ENCODE results near the gene EPHA2. TPM values are rescaled to one million over a fixed set of nuclear protein-coding genes. Genes with fewer than 3 reads are reported as not detected.

Gene EPHA2
- total and polyA plus RNA-seq, 2 donors (not counting 3 experiments of a cell fraction or from before 2014, with no cell fraction given): 141 to 147 TPM

DNA sequence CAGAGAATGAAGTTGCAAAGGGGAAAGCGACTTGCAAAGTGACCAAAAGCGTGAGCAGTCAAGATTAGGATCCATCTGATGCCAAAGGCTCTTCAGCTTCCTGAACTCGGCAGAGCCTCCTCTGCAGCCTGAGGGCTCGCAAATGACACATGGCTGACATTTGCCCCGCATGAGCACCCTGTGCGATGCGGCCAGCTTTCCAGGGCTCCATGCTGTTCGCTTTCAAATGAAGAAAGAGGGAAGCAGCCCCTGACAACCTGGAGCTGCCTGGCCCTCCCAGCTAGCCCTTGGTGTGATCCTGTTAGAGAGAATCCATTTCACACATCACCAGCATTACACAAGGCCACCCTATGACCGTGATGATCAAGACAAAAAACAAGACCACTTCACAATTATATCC, 62.3 kb downstream of the EPHA2 start:
- no peak overlapping the region for H3K27ac ChIP-seq (ENCODE audit: insufficient read depth, low read depth, low read length)
- dilution Hi-C loops (cut with MboI; ENCODE audit: extremely low pct_ligation_motif_present, low sequenced_read_pairs): no loop called here
- H3K27me3 ChIP-seq (ENCODE audit: control insufficient read depth in 2 of 2, insufficient read depth in 2 of 2, low read length in 2 of 2): peaks cover 0 to 5% of the 10 kb centered on the region in 2 experiments
- no peak for FAIRE-seq
- intact Hi-C loops (cut with micrococcal nuclease): no loop called here
- H3K9ac ChIP-seq (replicated peaks; ENCODE audit: extremely low read depth, insufficient read depth, low read length): no peak overlapping the region
- BruUV-seq (replicated peaks): no TSS peak
- no peak for DNase-seq (ENCODE audit: low read depth, low spot score)
- POLR2A ChIA-PET: no interaction called here
- H3K36me3 ChIP-seq (ENCODE audit: control insufficient read depth in 2 of 2, extremely low read depth in 1 of 2, insufficient read depth in 2 of 2, low read length in 2 of 2): no peaks in the 10 kb centered on the region
- H3K4me3 ChIP-seq (replicated peaks in 1 of 3; ENCODE audit: insufficient read depth in 1 of 3, low read depth in 1 of 3, low read length in 3 of 3): no peak overlapping the region
- TF ChIP-seq, protein P1, sequence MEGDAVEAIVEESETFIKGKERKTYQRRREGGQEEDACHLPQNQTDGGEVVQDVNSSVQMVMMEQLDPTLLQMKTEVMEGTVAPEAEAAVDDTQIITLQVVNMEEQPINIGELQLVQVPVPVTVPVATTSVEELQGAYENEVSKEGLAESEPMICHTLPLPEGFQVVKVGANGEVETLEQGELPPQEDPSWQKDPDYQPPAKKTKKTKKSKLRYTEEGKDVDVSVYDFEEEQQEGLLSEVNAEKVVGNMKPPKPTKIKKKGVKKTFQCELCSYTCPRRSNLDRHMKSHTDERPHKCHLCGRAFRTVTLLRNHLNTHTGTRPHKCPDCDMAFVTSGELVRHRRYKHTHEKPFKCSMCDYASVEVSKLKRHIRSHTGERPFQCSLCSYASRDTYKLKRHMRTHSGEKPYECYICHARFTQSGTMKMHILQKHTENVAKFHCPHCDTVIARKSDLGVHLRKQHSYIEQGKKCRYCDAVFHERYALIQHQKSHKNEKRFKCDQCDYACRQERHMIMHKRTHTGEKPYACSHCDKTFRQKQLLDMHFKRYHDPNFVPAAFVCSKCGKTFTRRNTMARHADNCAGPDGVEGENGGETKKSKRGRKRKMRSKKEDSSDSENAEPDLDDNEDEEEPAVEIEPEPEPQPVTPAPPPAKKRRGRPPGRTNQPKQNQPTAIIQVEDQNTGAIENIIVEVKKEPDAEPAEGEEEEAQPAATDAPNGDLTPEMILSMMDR (IDR thresholded peaks at IDR 0.05; ENCODE audit: extremely low read depth in 1 of 2, insufficient read depth in 1 of 2, low read depth in 1 of 2, low read length in 2 of 2): no peak
- no peaks in the 10 kb centered on the region for H3K4me1 ChIP-seq (ENCODE audit: control insufficient read depth, extremely low read depth, insufficient read depth, low read length)
- no peak overlapping the region for H3K4me2 ChIP-seq (ENCODE audit: insufficient read depth, low read length)
- no peak overlapping the region for H2AFZ ChIP-seq (ENCODE audit: low read depth, low read length)
- H3K9me1 ChIP-seq (replicated peaks; ENCODE audit: control insufficient read depth, extremely low read depth, insufficient read depth, low read length): no peaks in the 10 kb centered on the region
- H3K79me2 ChIP-seq (ENCODE audit: control insufficient read depth, insufficient read depth, low read length): no peaks in the 10 kb centered on the region
- no peaks in the 10 kb centered on the region for H3K9me3 ChIP-seq (replicated peaks; ENCODE audit: control insufficient read depth, insufficient read depth, low read length)
- CTCF ChIA-PET: interaction anchor here (1.6 to 2.1 kb wide), 2 partner anchors 10 to 15 kb away, joined by 10 to 16 read pairs; no protein-coding TSS in a partner anchor
- no peaks in the 10 kb centered on the region for H4K20me1 ChIP-seq (replicated peaks; ENCODE audit: control insufficient read depth, extremely low read depth, insufficient read depth, low read length)

DNA sequence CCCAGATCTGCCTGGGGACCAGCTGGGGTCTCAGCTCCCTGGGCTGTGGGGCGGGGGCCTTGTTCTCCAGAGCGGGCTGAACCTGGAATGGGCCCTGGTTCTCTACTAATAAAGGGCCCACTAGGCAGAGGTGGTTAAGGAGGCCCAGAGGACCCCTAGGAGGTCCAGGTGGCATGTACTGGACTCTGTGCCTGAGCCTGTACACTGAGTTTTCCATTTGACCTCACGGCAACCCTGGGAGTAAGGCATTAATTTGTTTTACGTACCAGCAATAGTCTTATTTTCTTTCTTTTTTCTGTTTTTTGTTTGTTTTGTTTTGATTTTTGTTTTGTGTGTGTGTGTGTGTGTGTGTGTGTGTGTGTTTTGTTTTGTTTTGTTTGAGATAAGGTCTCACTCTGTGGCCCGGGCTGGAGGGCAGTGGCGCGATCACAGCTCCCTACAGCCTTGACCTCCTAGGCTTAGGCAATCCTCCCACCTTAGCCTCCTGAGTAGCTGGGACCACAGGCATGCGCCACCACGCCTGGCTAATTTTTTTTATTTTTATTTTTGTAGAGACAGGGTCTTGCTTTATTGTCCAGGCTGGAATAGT, 62.9 kb downstream of the EPHA2 start:
- no peak for FAIRE-seq
- intact Hi-C loops (cut with micrococcal nuclease) (no loop called here), dilution Hi-C loops (cut with MboI; ENCODE audit: extremely low pct_ligation_motif_present, low sequenced_read_pairs) (no loop called here)
- no TSS peak for BruUV-seq (replicated peaks)
- ChIA-PET POLR2A (no interaction called here), CTCF (interaction anchor here (0.9 to 2.1 kb wide), 3 partner anchors 10 to 26 kb away, joined by 3 to 16 read pairs (median 10); no protein-coding TSS in a partner anchor)
- Histone ChIP-seq H2AFZ (ENCODE audit: low read depth, low read length) (no peak overlapping the region), H3K27me3 (ENCODE audit: control insufficient read depth in 2 of 2, insufficient read depth in 2 of 2, low read length in 2 of 2) (peaks cover 0 to 5% of the 10 kb centered on the region in 2 experiments), H3K4me3 (replicated peaks in 1 of 3; ENCODE audit: insufficient read depth in 1 of 3, low read depth in 1 of 3, low read length in 3 of 3) (no peak overlapping the region), H3K4me2 (ENCODE audit: insufficient read depth, low read length) (no peak overlapping the region), H3K36me3 (ENCODE audit: control insufficient read depth in 2 of 2, extremely low read depth in 1 of 2, insufficient read depth in 2 of 2, low read length in 2 of 2) (no peaks in the 10 kb centered on the region), H3K79me2 (ENCODE audit: control insufficient read depth, insufficient read depth, low read length) (no peaks in the 10 kb centered on the region), H3K27ac (ENCODE audit: insufficient read depth, low read depth, low read length) (no peak overlapping the region), H3K9ac (replicated peaks; ENCODE audit: extremely low read depth, insufficient read depth, low read length) (no peak overlapping the region), H4K20me1 (replicated peaks; ENCODE audit: control insufficient read depth, extremely low read depth, insufficient read depth, low read length) (no peaks in the 10 kb centered on the region), H3K9me3 (replicated peaks; ENCODE audit: control insufficient read depth, insufficient read depth, low read length) (no peaks in the 10 kb centered on the region), H3K9me1 (replicated peaks; ENCODE audit: control insufficient read depth, extremely low read depth, insufficient read depth, low read length) (no peaks in the 10 kb centered on the region), H3K4me1 (ENCODE audit: control insufficient read depth, extremely low read depth, insufficient read depth, low read length) (no peaks in the 10 kb centered on the region)
- TF ChIP-seq JUN (IDR thresholded peaks at IDR 0.05; ENCODE audit: borderline replicate concordance, insufficient read depth, insufficient read length, low read depth): no peak
- TF ChIP-seq POLR2A (IDR thresholded peaks at IDR 0.05; ENCODE audit: low read depth, low read length): no peak
- TF ChIP-seq, protein P2, sequence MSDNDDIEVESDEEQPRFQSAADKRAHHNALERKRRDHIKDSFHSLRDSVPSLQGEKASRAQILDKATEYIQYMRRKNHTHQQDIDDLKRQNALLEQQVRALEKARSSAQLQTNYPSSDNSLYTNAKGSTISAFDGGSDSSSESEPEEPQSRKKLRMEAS (IDR thresholded peaks at IDR 0.05; ENCODE audit: insufficient read depth, insufficient read length): no peak
- no peak for TF ChIP-seq POLR2AphosphoS5 (IDR thresholded peaks at IDR 0.05; ENCODE audit: insufficient read depth, low read depth, low read length)
- TF ChIP-seq MYC (IDR thresholded peaks at IDR 0.05; ENCODE audit: low read depth, low read length): no peak
- TF ChIP-seq FOS (IDR thresholded peaks at IDR 0.05; ENCODE audit: borderline replicate concordance, insufficient read depth, low read length): no peak
- TF ChIP-seq EZH2 (IDR thresholded peaks at IDR 0.05; ENCODE audit: borderline replicate concordance, low read depth, low read length, severe bottlenecking): no peak
- TF ChIP-seq GATA2 (IDR thresholded peaks at IDR 0.05; ENCODE audit: insufficient read depth, insufficient read length, low read depth, low read length): no peak
- DNase-seq (ENCODE audit: low read depth, low spot score): no peak

Data from endothelial cell of umbilical vein (primary cell).